IMR-90 (cell line): ENCODE results near the gene BLVRB. TPM values are rescaled to one million over a fixed set of nuclear protein-coding genes. Genes with fewer than 3 reads are reported as not detected.

Experiments
- ATAC-seq: fragments of 200-7000 bp; cut with Tn5 transposase; 2 replicates; pipeline ENCODE4 v1.9.1; 2020; ENCODE audit warnings: low read depth, mild to moderate bottlenecking, moderate library complexity
- BruUV-seq: library from RNA; stranded (reverse); fragments of 400-500 nt; replicated peaks from 2 replicates; lab custom pipeline; 2021; lab: Mats Ljungman, UMichigan
- CTCF ChIA-PET: fragments of 300-600 bp; formaldehyde crosslinking; extraction: SDS; loops from one replicate; lab custom pipeline; 2021; ENCODE audit warnings: antibody characterized with exemption; lab: Yijun Ruan, JAX
- POLR2A ChIA-PET: fragments of 300-600 bp; sonication (Branson Sonifier 250); formaldehyde crosslinking; loops from one replicate; lab custom pipeline; 2022; ENCODE audit warnings: antibody characterized with exemption; ENCODE audit not compliant: unreplicated experiment; lab: Charles Lee
- DNase-seq: peaks from one replicate; pipeline ENCODE4 v3.0.0; 2013
- H2AFZ ChIP-seq: replicated peaks from 2 replicates; pipeline ENCODE3; 2013; ENCODE audit warnings: low read length, mild to moderate bottlenecking; ENCODE audit not compliant: poor library complexity
- H2AK5ac ChIP-seq: 2 replicates; pipeline ENCODE4 v1.6.1; 2013; ENCODE audit warnings: low read depth, low read length, inconsistent platforms
- H2AK9ac ChIP-seq: replicated peaks from 2 replicates; pipeline ENCODE3; 2013; ENCODE audit warnings: mild to moderate bottlenecking, low read depth, low read length, moderate library complexity; ENCODE audit not compliant: poor library complexity
- H2BK120ac ChIP-seq: 2 replicates; pipeline ENCODE4 v1.6.1; 2013; ENCODE audit warnings: low read depth, low read length, inconsistent platforms
- H2BK15ac ChIP-seq: 3 replicates; pipeline ENCODE4 v1.6.1; 2013; ENCODE audit warnings: low read depth, low read length, inconsistent platforms
- H2BK20ac ChIP-seq: 2 replicates; pipeline ENCODE4 v1.6.1; 2013; ENCODE audit warnings: low read depth, mild to moderate bottlenecking, inconsistent platforms, low read length, moderate library complexity
- H2BK5ac ChIP-seq: 2 replicates; pipeline ENCODE4 v1.6.1; 2013; ENCODE audit warnings: mild to moderate bottlenecking, low read depth, low read length, inconsistent platforms; ENCODE audit not compliant: poor library complexity, severe bottlenecking
- H3K14ac ChIP-seq: replicated peaks from 2 replicates; pipeline ENCODE4 v1.6.1; 2013; ENCODE audit warnings: low read depth, low read length, inconsistent platforms
- H3K18ac ChIP-seq: 2 replicates; pipeline ENCODE4 v1.6.1; 2013; ENCODE audit warnings: low read depth, low read length, control low read depth
- H3K23ac ChIP-seq: 2 replicates; pipeline ENCODE4 v1.6.1; 2013; ENCODE audit warnings: low read depth, low read length, inconsistent platforms
- H3K27ac ChIP-seq: 2 replicates; pipeline ENCODE4 v1.5.1; 2013; ENCODE audit warnings: mild to moderate bottlenecking, control low read depth, low read length; ENCODE audit not compliant: insufficient read depth
- H3K27me3 ChIP-seq: 2 replicates; pipeline ENCODE4 v1.6.1; 2013; ENCODE audit warnings: low read length; ENCODE audit not compliant: control insufficient read depth, insufficient read depth
- H3K36me3 ChIP-seq: 2 replicates; pipeline ENCODE4 v1.6.1; 2013; ENCODE audit warnings: low read length, mixed read lengths; ENCODE audit not compliant: control insufficient read depth, insufficient read depth
- H3K4ac ChIP-seq: 2 replicates; pipeline ENCODE4 v1.6.1; 2013; ENCODE audit warnings: low read depth, low read length, inconsistent platforms
- H3K4me1 ChIP-seq: 2 replicates; pipeline ENCODE4 v1.6.1; 2013; ENCODE audit warnings: low read length, mixed read lengths; ENCODE audit not compliant: control insufficient read depth, insufficient read depth
- H3K4me2 ChIP-seq: 2 replicates; pipeline ENCODE4 v1.6.1; 2013; ENCODE audit warnings: low read depth, mild to moderate bottlenecking, control low read depth, low read length, moderate library complexity
- H3K4me3 ChIP-seq: 2 replicates; pipeline ENCODE4 v1.5.1; 2013; ENCODE audit warnings: low read depth, mild to moderate bottlenecking, control low read depth, low read length, moderate library complexity; ENCODE audit not compliant: insufficient read depth
- H3K56ac ChIP-seq: 2 replicates; pipeline ENCODE4 v1.6.1; 2013; ENCODE audit warnings: low read length, inconsistent platforms; ENCODE audit not compliant: insufficient read depth; ENCODE audit errors: extremely low read depth
- H3K79me1 ChIP-seq, 2 experiments: 2 replicates each; pipeline ENCODE4 v1.6.1; 2013; ENCODE audit warnings: low read length in 2 of 2, inconsistent platforms in 1 of 2, low read depth in 1 of 2
- H3K9ac ChIP-seq: 2 replicates; pipeline ENCODE4 v1.6.1; 2013; ENCODE audit warnings: low read depth, low read length, control low read depth
- H3K9me1 ChIP-seq: 2 replicates; pipeline ENCODE4 v1.6.1; 2013; ENCODE audit warnings: low read length, inconsistent platforms; ENCODE audit not compliant: insufficient read depth
- H3K9me3 ChIP-seq: 2 replicates; pipeline ENCODE4 v1.6.1; 2013; ENCODE audit warnings: low read length; ENCODE audit not compliant: control insufficient read depth, insufficient read depth
- H4K20me1 ChIP-seq: 2 replicates; pipeline ENCODE4 v1.6.1; 2013; ENCODE audit warnings: low read length, inconsistent platforms; ENCODE audit not compliant: insufficient read depth
- H4K5ac ChIP-seq: 2 replicates; pipeline ENCODE4 v1.6.1; 2013; ENCODE audit warnings: mild to moderate bottlenecking, low read depth, low read length, control low read depth
- H4K8ac ChIP-seq, 2 experiments: 2 replicates each; pipeline ENCODE4 v1.6.1; 2013; ENCODE audit warnings: low read depth in 2 of 2, low read length in 2 of 2, control low read depth in 1 of 2, inconsistent platforms in 1 of 2
- H4K91ac ChIP-seq: 2 replicates; pipeline ENCODE4 v1.6.1; 2013; ENCODE audit warnings: low read depth, low read length, inconsistent platforms; ENCODE audit not compliant: insufficient read depth
- POLR2A ChIP-seq: IDR thresholded peaks from 2 replicates; pipeline ENCODE4 v1.6.1; 2012; ENCODE audit warnings: mild to moderate bottlenecking, low read depth, low read length
- SMC3 ChIP-seq: fragments of 150-350 bp; IDR thresholded peaks from 2 replicates; pipeline ENCODE4 v1.6.1; 2016; ENCODE audit warnings: low read depth, mild to moderate bottlenecking, antibody characterized with exemption, low read length, moderate library complexity
- WGBS, 2 experiments: methylation state at CpG; one replicate each; pipeline versions ENCODE4 v1.1.5 to v1.1.7; 2013; ENCODE audit warnings: missing lambda C conversion rate in 2 of 2; ENCODE audit not compliant: insufficient read length in 1 of 2; ENCODE audit errors: extremely low coverage in 2 of 2; 5-methylcytosine and 5-hydroxymethylcytosine counted together
- dilution Hi-C: fragments of 300-500 bp; cut with HindIII; formaldehyde crosslinking; loops from one replicate; pipeline ENCODE4 v1.14.3; 2018; ENCODE audit warnings: low sequenced_read_pairs; ENCODE audit not compliant: unreplicated experiment
- in situ Hi-C: fragments of 300-500 bp; cut with MboI; formaldehyde crosslinking; loops from 3 replicates; pipeline ENCODE4 v1.14.3; 2019; ENCODE audit warnings: low sequenced_read_pairs, inconsistent platforms, mixed read lengths
- intact Hi-C: fragments of 100-400 bp; cut with micrococcal nuclease; formaldehyde crosslinking; loops from 2 replicates; pipeline ENCODE4 v1.10.0; 2022
- polyA plus RNA-seq, 3 experiments: library from polyadenylated mRNA; depleted of rRNA; stranded (reverse); fragments of >200 nt; gene quantifications; 2 replicates each; pipeline ENCODE4 v1.2.3, GENCODE V29; 2012; ENCODE audit warnings: low replicate concordance in 1 of 3
- total RNA-seq: library from RNA; depleted of rRNA; stranded (reverse); fragments of >200 nt; gene quantifications from 2 replicates; pipeline ENCODE4 v1.2.3, GENCODE V29; 2012
- TF ChIP-seq, protein P1 (sequence below): fragments of 150-350 bp; IDR thresholded peaks from 2 replicates; pipeline ENCODE4 v1.6.1; 2016; ENCODE audit warnings: low read depth, mild to moderate bottlenecking, low read length, moderate library complexity, borderline replicate concordance

The BLVRB gene
- total and polyA plus RNA-seq, 2 of the 4 experiments (the other 2 are of a cell fraction), result 65.2 to 102 TPM

GRCh38 chr19:40442328-40443130, 23.0 kb downstream of the BLVRB start:
- peak overlapping the region; percentile 68 for H3K14ac ChIP-seq
- TF ChIP-seq SMC3 (0 out of 2 replicates have a peak, but pooled peaks have one; percentile 15), POLR2A (peak; percentile 74)
- TF ChIP-seq, protein P1, sequence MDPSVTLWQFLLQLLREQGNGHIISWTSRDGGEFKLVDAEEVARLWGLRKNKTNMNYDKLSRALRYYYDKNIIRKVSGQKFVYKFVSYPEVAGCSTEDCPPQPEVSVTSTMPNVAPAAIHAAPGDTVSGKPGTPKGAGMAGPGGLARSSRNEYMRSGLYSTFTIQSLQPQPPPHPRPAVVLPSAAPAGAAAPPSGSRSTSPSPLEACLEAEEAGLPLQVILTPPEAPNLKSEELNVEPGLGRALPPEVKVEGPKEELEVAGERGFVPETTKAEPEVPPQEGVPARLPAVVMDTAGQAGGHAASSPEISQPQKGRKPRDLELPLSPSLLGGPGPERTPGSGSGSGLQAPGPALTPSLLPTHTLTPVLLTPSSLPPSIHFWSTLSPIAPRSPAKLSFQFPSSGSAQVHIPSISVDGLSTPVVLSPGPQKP, result no peak
- H4K20me1 ChIP-seq, result peaks cover 33% of the 10 kb centered on the region
- H2BK15ac ChIP-seq, result no peak overlapping the region
- peak overlapping the region; percentile 95 for H3K4me2 ChIP-seq
- dilution Hi-C loops (no loop called here), in situ Hi-C loops (no loop called here), intact Hi-C loops (loop anchor here (1.0 to 5.0 kb wide), 5 partner anchors 17 to 205 kb away; partner anchors contain the start of genes C19orf47, PLD3 and SERTAD1)
- H2AK5ac ChIP-seq, result peak overlapping the region; percentile 80
- H3K9ac ChIP-seq, result peak overlapping the region; percentile 84
- no peak for ATAC-seq
- BruUV-seq, result no TSS peak
- ChIA-PET CTCF (interaction anchor here (0.7 to 1.3 kb wide), 3 partner anchors 18 to 160 kb away, joined by 3 read pairs; no protein-coding TSS in a partner anchor), POLR2A (interaction anchor here (0.9 to 1.0 kb wide), 2 partner anchors 9 to 22 kb away, joined by 4 read pairs; partner anchors contain the start of gene BLVRB)
- DNase-seq, result no peak
- H2AFZ ChIP-seq, result peak overlapping the region; percentile 61
- peak overlapping the region; percentile 59 for H3K4me3 ChIP-seq
- peak overlapping the region; percentile 71 for H2BK5ac ChIP-seq
- H3K18ac ChIP-seq, result no peak overlapping the region
- H3K36me3 ChIP-seq, result peaks cover 19% of the 10 kb centered on the region
- H2BK20ac ChIP-seq, result no peak overlapping the region
- no peaks in the 10 kb centered on the region for H3K27me3 ChIP-seq
- H3K79me1 ChIP-seq, result peaks cover 16 to 44% of the 10 kb centered on the region in 2 experiments; a peak in 3 of 4 replicates
- H2BK120ac ChIP-seq, result no peak overlapping the region
- H3K4ac ChIP-seq, result peak overlapping the region; percentile 42
- H2AK9ac ChIP-seq, result peak overlapping the region; percentile 90
- peak overlapping the region; percentile 58 for H3K56ac ChIP-seq
- peak overlapping the region; percentile 21; the same call in 1 of the 2 replicates for H4K5ac ChIP-seq
- peak overlapping the region; percentile 82 for H3K27ac ChIP-seq
- no peaks in the 10 kb centered on the region for H3K9me3 ChIP-seq
- no peaks in the 10 kb centered on the region; the same call in 1 of the 2 replicates for H3K9me1 ChIP-seq
- H4K91ac ChIP-seq, result peak overlapping the region; percentile 16; the same call in 1 of the 2 replicates
- H3K23ac ChIP-seq, result peak overlapping the region; percentile 44
- peaks cover 2% of the 10 kb centered on the region for H3K4me1 ChIP-seq
- WGBS, 2 experiments, result 9% methylated on average over 8 of the region's 22 CpGs; no CpG with 5 or more reads in 1 of the 2 experiments
- H4K8ac ChIP-seq, result peak overlapping the region; percentile 31 to 73; a peak in 2 of 4 replicates
